Chondrocyte (in vitro differentiated cells): ENCODE results near the gene ADCY1. TPM values are rescaled to one million over a fixed set of nuclear protein-coding genes. Genes with fewer than 3 reads are reported as not detected.
"Not testable (repeated sequence)": the region's sequence is repeated elsewhere in the genome, so short reads cannot be mapped to it uniquely, and the experiment has no call there.

Source experiments
- DNase-seq: peaks from one replicate; pipeline ENCODE4 v3.0.0; 2021; ENCODE audit warnings: mixed read lengths, low spot score
- H3K27ac Mint-ChIP-seq: one replicate; pipeline ENCODE4 v1.8.0; 2021; ENCODE audit warnings: mild to moderate bottlenecking, moderate library complexity, mixed read lengths; ENCODE audit not compliant: unreplicated experiment
- H3K27me3 Mint-ChIP-seq: 2 replicates; pipeline ENCODE4 v1.8.0; 2021; ENCODE audit warnings: low read depth, mixed read lengths
- H3K36me3 Mint-ChIP-seq: 2 replicates; pipeline ENCODE4 v1.8.0; 2021; ENCODE audit warnings: low read depth, mixed read lengths
- H3K4me1 Mint-ChIP-seq: 2 replicates; pipeline ENCODE4 v1.8.0; 2021; ENCODE audit warnings: low read depth, mild to moderate bottlenecking, mixed read lengths
- H3K4me3 Mint-ChIP-seq: one replicate; pipeline ENCODE4 v1.8.0; 2021; ENCODE audit warnings: mild to moderate bottlenecking, moderate library complexity, mixed read lengths; ENCODE audit not compliant: unreplicated experiment
- H3K9me3 Mint-ChIP-seq: 2 replicates; pipeline ENCODE4 v1.8.0; 2021; ENCODE audit warnings: low read depth, mixed read lengths
- long read RNA-seq: library from polyadenylated mRNA; stranded (forward); transcript quantifications from one replicate; pipeline ENCODE4 v2.0.0, GENCODE V29; 2021
- total RNA-seq: library from RNA; stranded (reverse); gene quantifications from 3 replicates; pipeline ENCODE4 v1.2.1, GENCODE V29; 2021
- TF ChIP-seq, protein P1 (sequence below): fragments of 200-600 bp; sonication (generic); IDR thresholded peaks from 2 replicates; pipeline ENCODE4 v1.5.0; 2021; ENCODE audit warnings: antibody characterized with exemption, mild to moderate bottlenecking, moderate library complexity

ADCY1 gene
- total RNA-seq: 0.36 to 0.77 TPM (median 0.50 TPM) in 3 replicates
- long read RNA-seq, partial matches to known transcripts: 0 of 1 reads
- long read RNA-seq, other reads (novel, unspliced or antisense): 1 of 1 reads

DNA sequence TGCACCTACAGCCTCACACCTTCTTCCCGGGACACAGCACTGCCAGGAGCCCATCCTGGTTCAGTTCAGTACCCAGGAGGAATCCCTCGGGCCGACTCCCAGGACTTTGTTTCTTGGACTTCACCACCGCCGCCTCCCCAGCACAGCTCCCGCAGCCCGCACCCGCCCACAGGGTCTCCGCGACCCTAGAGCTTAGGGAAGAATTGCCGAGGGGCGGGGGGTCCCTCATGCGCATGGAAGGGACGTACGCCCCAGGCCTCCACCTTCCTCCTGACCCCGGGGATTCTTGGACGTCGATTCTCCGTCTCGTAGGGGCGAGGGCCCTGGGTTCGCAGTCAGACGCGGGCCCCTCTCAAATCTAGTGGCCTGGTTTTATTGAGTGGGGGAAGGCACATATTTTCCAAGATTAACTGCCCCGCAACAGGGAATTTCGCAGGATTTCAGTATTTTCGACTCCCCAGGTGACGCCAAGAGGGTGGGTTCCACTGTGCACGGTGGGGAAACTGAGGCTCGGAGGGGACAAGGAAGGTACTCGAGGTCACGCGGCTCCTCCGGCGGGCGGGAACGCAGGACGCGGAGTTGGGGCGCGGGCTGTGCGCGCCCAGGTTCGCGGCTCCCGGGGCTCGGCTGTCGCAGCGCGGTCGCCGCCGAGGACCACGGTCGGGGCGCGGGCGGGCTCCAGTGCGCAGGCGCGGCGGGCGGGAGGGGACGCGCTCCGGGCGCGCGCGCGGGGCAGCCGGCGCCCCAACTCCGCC lies at the start of gene ADCY1:
ADCY1 (plus strand) TSS at position 708 of the 755 bp plus-strand sequence. CDS start 176 bp downstream, outside the sequence.
- Mint-ChIP-seq H3K9me3 (no peaks in the 10 kb centered on the region), H3K27ac (no peak within 1 kb of the TSS), H3K36me3 (no peaks in the 10 kb centered on the region), H3K4me3 (peak within 1 kb of the TSS; percentile 61), H3K27me3 (peaks cover 56% of the 10 kb centered on the region), H3K4me1 (peaks cover 10% of the 10 kb centered on the region)
- DNase-seq: no peak
- TF ChIP-seq, protein P1, sequence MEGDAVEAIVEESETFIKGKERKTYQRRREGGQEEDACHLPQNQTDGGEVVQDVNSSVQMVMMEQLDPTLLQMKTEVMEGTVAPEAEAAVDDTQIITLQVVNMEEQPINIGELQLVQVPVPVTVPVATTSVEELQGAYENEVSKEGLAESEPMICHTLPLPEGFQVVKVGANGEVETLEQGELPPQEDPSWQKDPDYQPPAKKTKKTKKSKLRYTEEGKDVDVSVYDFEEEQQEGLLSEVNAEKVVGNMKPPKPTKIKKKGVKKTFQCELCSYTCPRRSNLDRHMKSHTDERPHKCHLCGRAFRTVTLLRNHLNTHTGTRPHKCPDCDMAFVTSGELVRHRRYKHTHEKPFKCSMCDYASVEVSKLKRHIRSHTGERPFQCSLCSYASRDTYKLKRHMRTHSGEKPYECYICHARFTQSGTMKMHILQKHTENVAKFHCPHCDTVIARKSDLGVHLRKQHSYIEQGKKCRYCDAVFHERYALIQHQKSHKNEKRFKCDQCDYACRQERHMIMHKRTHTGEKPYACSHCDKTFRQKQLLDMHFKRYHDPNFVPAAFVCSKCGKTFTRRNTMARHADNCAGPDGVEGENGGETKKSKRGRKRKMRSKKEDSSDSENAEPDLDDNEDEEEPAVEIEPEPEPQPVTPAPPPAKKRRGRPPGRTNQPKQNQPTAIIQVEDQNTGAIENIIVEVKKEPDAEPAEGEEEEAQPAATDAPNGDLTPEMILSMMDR: no peak

DNA sequence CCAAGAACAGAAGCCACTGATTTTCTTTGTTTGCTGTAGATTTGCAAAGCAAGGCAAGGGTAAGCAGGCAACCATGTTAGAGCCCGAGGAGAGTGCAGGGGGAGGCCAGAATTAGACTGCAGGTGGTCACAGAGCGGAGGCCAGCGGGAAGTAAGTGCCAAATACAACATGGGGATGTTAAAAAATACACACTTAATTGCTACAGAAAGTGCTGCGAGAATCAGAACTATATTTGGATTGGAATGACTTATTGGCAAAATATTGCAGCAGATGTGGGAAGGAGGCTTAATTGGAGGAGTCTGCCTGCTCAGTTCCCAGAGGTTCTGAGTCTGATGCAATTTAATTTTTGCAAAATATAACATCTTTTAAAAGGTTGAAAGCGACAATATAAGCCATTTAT lies 49.7 kb upstream of the ADCY1 start:
- TF ChIP-seq, protein P1: no peak
- no peak overlapping the region for H3K27ac Mint-ChIP-seq
- peaks cover 17% of the 10 kb centered on the region for H3K27me3 Mint-ChIP-seq
- no peaks in the 10 kb centered on the region for H3K4me1 Mint-ChIP-seq
- H3K36me3 Mint-ChIP-seq: no peaks in the 10 kb centered on the region
- no peak for DNase-seq
- H3K4me3 Mint-ChIP-seq: no peak overlapping the region
- H3K9me3 Mint-ChIP-seq: peaks cover 9% of the 10 kb centered on the region

- TF ChIP-seq, protein P1: no peak
- no peak overlapping the region for H3K4me3 Mint-ChIP-seq
- H3K27ac Mint-ChIP-seq: no peak overlapping the region
- no peaks in the 10 kb centered on the region for H3K4me1 Mint-ChIP-seq
- peaks cover 4% of the 10 kb centered on the region for H3K9me3 Mint-ChIP-seq
- peaks cover 17% of the 10 kb centered on the region for H3K27me3 Mint-ChIP-seq
- DNase-seq: no peak
- H3K36me3 Mint-ChIP-seq: no peaks in the 10 kb centered on the region
These were observed 49.1 kb upstream of the ADCY1 start for GRCh38 chr7:45525057-45525456.

DNA sequence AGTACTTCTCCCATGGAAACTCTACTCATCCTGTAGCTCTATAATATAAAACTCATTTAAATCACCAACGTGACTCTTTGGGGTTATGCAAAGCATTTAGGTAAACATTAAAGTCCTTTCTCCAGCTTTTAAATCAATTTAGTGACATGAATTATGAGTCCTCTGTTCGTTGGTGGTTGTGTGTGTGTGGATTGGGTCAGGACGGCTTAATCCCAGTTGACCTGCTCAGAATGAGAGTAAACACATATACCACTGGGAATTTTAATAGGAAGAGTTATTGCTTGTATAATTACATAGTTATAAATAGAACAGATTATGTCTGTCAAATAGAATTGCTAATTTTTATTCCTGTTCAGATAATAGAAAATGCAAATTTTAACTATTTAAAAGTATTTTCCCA lies 30.7 kb upstream of the ADCY1 start:
- TF ChIP-seq, protein P1: no peak
- Mint-ChIP-seq H3K27ac (no peak overlapping the region), H3K36me3 (peaks cover 2% of the 10 kb centered on the region), H3K4me3 (no peak overlapping the region), H3K9me3 (peaks cover 26% of the 10 kb centered on the region), H3K4me1 (no peaks in the 10 kb centered on the region), H3K27me3 (no peaks in the 10 kb centered on the region)
- DNase-seq: no peak

DNA sequence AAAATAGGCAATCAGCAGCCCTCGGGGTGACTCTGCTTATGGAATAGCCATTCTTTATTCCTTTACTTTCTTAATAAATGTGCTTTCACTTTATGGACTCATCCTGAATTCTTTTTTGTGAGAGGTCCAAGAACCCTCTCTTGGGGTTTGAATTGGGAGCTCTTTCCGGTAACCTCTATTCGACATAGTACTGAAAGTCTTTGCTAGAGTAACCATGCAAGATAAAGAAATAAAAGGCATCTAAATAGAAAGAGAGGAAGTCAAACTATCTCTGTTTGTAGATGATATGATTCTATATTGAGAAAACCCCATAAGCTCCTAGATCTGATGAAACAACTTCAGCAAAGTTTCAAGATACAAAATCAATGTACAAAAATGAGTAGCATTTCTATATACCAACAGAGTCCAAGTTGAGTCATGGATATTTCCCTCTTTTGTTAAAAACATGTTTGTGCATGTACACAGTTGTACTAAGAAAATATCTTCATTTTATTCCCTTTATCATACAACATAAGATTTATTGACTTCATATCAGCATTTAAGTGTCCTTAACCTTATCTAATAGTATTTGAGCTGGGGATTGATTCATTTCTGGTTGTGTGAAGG lies 29.0 kb upstream of the ADCY1 start:
- H3K27me3 Mint-ChIP-seq, H3K4me1 Mint-ChIP-seq, H3K36me3 Mint-ChIP-seq, H3K4me3 Mint-ChIP-seq, H3K27ac Mint-ChIP-seq, DNase-seq: not testable (repeated sequence)
- H3K9me3 Mint-ChIP-seq: peaks cover 12% of the 10 kb centered on the region

GRCh38 chr7:45548917-45549316 lies 25.3 kb upstream of the ADCY1 start:
- H3K4me1 Mint-ChIP-seq, H3K27me3 Mint-ChIP-seq, H3K4me3 Mint-ChIP-seq, H3K36me3 Mint-ChIP-seq, DNase-seq, H3K27ac Mint-ChIP-seq, H3K9me3 Mint-ChIP-seq: not testable (repeated sequence)
